ENCODE data around the gene CIT.

- no peak for TF ChIP-seq ZNF274 (IDR thresholded peaks at IDR 0.05; ENCODE audit: low read depth, low read length)
- TF ChIP-seq YY1 (IDR thresholded peaks at IDR 0.05; ENCODE audit: insufficient read depth, insufficient read length): no peak
Measured at GRCh38 chr12:119740830-119741229, 136.3 kb downstream of the CIT start.
